ENCODE data around the gene IGFBP1. TPM values are rescaled to one million over a fixed set of nuclear protein-coding genes. Genes with fewer than 3 reads are reported as not detected.

The IGFBP1 gene
- polyA plus RNA-seq, 2 of the 4 experiments (the other 2 are of a cell fraction), result 4.4 to 8.4 TPM

DNA sequence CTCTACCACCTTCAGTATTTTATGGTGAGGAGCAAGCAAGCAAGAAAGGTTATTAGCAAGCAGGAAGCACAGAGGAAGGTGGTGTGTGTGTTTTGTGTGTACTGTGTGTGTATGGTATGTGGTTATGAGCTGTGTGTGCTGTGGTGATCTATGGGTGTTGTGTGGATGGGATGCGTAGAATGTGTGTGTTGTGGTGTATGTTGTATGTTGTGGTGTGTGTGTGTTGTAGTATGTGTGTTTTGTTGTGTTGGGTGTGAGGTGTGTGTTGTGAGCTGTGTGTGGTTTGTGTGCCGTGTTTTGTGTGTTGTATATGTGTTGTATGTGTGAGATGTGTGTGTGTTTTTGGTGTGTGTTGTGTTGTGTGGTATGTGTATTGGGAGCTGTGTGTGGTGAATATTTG, 49.6 kb downstream of the IGFBP1 start:
- H3K4me1 ChIP-seq, result no peaks in the 10 kb centered on the region
- WGBS (ENCODE audit: missing lambda C conversion rate), result 84% methylated on average over 2 of the region's 2 CpGs
- H3K4me3 ChIP-seq, result no peak overlapping the region
- H3K27ac ChIP-seq, result no peak overlapping the region
- TF ChIP-seq RARB (CRISPR knock-in tag; IDR thresholded peaks at IDR 0.05) (no peak), HOXB5 (CRISPR knock-in tag; IDR thresholded peaks at IDR 0.05) (no peak), EHF (CRISPR knock-in tag; IDR thresholded peaks at IDR 0.05) (no peak), HEYL (CRISPR knock-in tag; IDR thresholded peaks at IDR 0.05) (no peak), JUN (IDR thresholded peaks at IDR 0.05) (no peak), RFX5 (IDR thresholded peaks at IDR 0.05) (no peak)
- TF ChIP-seq, protein P1, sequence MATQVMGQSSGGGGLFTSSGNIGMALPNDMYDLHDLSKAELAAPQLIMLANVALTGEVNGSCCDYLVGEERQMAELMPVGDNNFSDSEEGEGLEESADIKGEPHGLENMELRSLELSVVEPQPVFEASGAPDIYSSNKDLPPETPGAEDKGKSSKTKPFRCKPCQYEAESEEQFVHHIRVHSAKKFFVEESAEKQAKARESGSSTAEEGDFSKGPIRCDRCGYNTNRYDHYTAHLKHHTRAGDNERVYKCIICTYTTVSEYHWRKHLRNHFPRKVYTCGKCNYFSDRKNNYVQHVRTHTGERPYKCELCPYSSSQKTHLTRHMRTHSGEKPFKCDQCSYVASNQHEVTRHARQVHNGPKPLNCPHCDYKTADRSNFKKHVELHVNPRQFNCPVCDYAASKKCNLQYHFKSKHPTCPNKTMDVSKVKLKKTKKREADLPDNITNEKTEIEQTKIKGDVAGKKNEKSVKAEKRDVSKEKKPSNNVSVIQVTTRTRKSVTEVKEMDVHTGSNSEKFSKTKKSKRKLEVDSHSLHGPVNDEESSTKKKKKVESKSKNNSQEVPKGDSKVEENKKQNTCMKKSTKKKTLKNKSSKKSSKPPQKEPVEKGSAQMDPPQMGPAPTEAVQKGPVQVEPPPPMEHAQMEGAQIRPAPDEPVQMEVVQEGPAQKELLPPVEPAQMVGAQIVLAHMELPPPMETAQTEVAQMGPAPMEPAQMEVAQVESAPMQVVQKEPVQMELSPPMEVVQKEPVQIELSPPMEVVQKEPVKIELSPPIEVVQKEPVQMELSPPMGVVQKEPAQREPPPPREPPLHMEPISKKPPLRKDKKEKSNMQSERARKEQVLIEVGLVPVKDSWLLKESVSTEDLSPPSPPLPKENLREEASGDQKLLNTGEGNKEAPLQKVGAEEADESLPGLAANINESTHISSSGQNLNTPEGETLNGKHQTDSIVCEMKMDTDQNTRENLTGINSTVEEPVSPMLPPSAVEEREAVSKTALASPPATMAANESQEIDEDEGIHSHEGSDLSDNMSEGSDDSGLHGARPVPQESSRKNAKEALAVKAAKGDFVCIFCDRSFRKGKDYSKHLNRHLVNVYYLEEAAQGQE (IDR thresholded peaks at IDR 0.05), result no peak
- TF ChIP-seq, protein P2, sequence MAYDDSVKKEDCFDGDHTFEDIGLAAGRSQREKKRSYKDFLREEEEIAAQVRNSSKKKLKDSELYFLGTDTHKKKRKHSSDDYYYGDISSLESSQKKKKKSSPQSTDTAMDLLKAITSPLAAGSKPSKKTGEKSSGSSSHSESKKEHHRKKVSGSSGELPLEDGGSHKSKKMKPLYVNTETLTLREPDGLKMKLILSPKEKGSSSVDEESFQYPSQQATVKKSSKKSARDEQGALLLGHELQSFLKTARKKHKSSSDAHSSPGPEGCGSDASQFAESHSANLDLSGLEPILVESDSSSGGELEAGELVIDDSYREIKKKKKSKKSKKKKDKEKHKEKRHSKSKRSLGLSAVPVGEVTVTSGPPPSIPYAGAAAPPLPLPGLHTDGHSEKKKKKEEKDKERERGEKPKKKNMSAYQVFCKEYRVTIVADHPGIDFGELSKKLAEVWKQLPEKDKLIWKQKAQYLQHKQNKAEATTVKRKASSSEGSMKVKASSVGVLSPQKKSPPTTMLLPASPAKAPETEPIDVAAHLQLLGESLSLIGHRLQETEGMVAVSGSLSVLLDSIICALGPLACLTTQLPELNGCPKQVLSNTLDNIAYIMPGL (CRISPR knock-in tag; IDR thresholded peaks at IDR 0.05; ENCODE audit: borderline replicate concordance), result no peak
- no peak for ATAC-seq
- H3K4me2 ChIP-seq, result no peak overlapping the region
- FAIRE-seq, result no peak
- DNase-seq (ENCODE audit: low read depth in 1 of 2, low spot score in 1 of 2), result no peak
- no peaks in the 10 kb centered on the region for H3K9me3 ChIP-seq
- ChIA-PET POLR2A (no interaction called here), CTCF (interaction anchor here (0.8 to 6.9 kb wide), 3 partner anchors 15 to 23 kb away, joined by 3 to 54 read pairs (median 3); partner anchors contain the start of gene IGFBP3)

DNA sequence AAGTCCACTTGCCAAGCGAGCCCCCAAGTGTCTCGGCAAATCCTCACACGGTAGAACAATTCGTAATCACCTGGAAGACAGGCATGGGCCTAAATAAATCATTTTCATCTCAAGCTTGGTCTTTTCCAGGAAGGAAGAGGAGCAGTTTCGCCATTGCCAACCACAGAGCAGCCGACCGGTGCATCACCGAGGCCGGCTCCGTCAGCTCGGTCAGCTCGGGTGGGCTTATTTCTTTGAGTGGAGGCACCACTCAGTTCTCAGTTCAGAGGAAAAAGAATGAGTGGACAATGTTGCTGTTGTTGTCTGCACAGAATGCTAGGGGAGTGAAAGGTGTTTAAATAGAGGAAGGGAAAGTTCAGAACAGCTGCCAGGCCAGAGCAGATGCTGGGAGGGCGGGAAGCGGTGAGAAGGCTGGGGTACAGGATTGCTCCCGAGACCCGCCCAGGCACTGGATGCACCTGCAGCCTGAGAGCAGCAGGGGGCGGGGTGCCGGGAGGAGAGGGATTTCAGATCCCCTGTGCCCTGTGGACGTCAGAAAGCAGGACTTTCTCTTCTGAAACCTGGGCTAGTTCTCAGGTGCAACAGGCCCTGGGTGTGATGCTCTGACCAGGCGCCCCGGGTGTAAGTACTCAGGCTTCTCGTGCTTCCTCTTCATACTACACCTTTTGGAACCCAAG, 50.5 kb downstream of the IGFBP1 start:
- ChIA-PET CTCF (interaction anchor here (0.6 to 6.9 kb wide), 4 partner anchors 16 to 69 kb away, joined by 3 to 54 read pairs (median 3); partner anchors contain the start of gene IGFBP3), POLR2A (no interaction called here)
- Histone ChIP-seq H3K4me2 (no peak overlapping the region), H3K4me1 (no peaks in the 10 kb centered on the region), H3K4me3 (no peak overlapping the region), H3K27ac (no peak overlapping the region), H3K9me3 (no peaks in the 10 kb centered on the region)
- ATAC-seq (peak in 1 of 2 experiments; percentile 56; a peak in 3 of 6 replicates), DNase-seq (ENCODE audit: low read depth in 1 of 2, low spot score in 1 of 2) (no peak), FAIRE-seq (no peak)
- TF ChIP-seq HOXB13 (CRISPR knock-in tag; IDR thresholded peaks at IDR 0.05; ENCODE audit: low read depth) (no peak), HOXB5 (CRISPR knock-in tag; IDR thresholded peaks at IDR 0.05) (no peak), MAZ (IDR thresholded peaks at IDR 0.05; ENCODE audit: borderline replicate concordance, low read depth, low read length) (no peak), JUN (IDR thresholded peaks at IDR 0.05) (no peak), ZSCAN20 (CRISPR knock-in tag; IDR thresholded peaks at IDR 0.05) (no peak), RCOR1 (IDR thresholded peaks at IDR 0.05; ENCODE audit: low read depth, low read length) (no peak), ZNF302 (CRISPR knock-in tag; IDR thresholded peaks at IDR 0.05) (no peak), EP300 (IDR thresholded peaks at IDR 0.05) (no peak), KDM5A (IDR thresholded peaks at IDR 0.05) (no peak), ZC3H11A (IDR thresholded peaks at IDR 0.05) (no peak), EHF (CRISPR knock-in tag; IDR thresholded peaks at IDR 0.05) (no peak), POLR2AphosphoS2 (conservative IDR thresholded peaks at IDR 0.05; ENCODE audit: low read length) (no peak)
- TF ChIP-seq, protein P3, sequence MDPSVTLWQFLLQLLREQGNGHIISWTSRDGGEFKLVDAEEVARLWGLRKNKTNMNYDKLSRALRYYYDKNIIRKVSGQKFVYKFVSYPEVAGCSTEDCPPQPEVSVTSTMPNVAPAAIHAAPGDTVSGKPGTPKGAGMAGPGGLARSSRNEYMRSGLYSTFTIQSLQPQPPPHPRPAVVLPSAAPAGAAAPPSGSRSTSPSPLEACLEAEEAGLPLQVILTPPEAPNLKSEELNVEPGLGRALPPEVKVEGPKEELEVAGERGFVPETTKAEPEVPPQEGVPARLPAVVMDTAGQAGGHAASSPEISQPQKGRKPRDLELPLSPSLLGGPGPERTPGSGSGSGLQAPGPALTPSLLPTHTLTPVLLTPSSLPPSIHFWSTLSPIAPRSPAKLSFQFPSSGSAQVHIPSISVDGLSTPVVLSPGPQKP (IDR thresholded peaks at IDR 0.05; ENCODE audit: low read depth, low read length), result no peak
- 91% methylated on average over 22 of the region's 22 CpGs for WGBS (ENCODE audit: missing lambda C conversion rate)
